HepG2 (cell line): ENCODE results near the gene FANCF. TPM values are rescaled to one million over a fixed set of nuclear protein-coding genes. Genes with fewer than 3 reads are reported as not detected.

Source experiments
- AKAP8 ChIP-seq: sonication (generic); formaldehyde crosslinking; IDR thresholded peaks from 2 replicates; pipeline ENCODE4 v1.5.1; 2020; ENCODE audit warnings: mild to moderate bottlenecking, missing genetic modification reagents
- ASH2L ChIP-seq: fragments of 300-600, 200-600 bp; sonication (generic); IDR thresholded peaks from 2 replicates; pipeline ENCODE4 v1.7.0; 2017; ENCODE audit warnings: low read depth, mild to moderate bottlenecking, moderate library complexity, mixed read lengths, low read length; ENCODE audit not compliant: insufficient read length
- HNRNPLL ChIP-seq: fragments of 200-400 bp; formaldehyde crosslinking; IDR thresholded peaks from 2 replicates; pipeline ENCODE4 v1.6.1; 2017; ENCODE audit warnings: mild to moderate bottlenecking, low read depth, low read length; ENCODE audit not compliant: poor library complexity, severe bottlenecking
- KDM2A ChIP-seq: sonication (generic); formaldehyde crosslinking; IDR thresholded peaks from 2 replicates; pipeline ENCODE4 v1.4.0; 2020; ENCODE audit warnings: low read depth, missing genetic modification reagents, borderline replicate concordance
- MAX ChIP-seq: IDR thresholded peaks from 2 replicates; pipeline ENCODE4 v1.6.1; 2012; ENCODE audit warnings: inconsistent platforms
- MED1 ChIP-seq: sonication (generic); formaldehyde crosslinking; IDR thresholded peaks from 2 replicates; pipeline ENCODE4 v1.4.0; 2020; ENCODE audit warnings: missing genetic modification reagents
- MEIS2 ChIP-seq: sonication (generic); formaldehyde crosslinking; IDR thresholded peaks from 2 replicates; pipeline ENCODE4 v1.9.0; 2021; ENCODE audit warnings: mild to moderate bottlenecking, missing genetic modification reagents
- MTA1 ChIP-seq: sonication (generic); formaldehyde crosslinking; IDR thresholded peaks from 2 replicates; pipeline ENCODE4 v1.4.0; 2020; ENCODE audit warnings: missing genetic modification reagents, mild to moderate bottlenecking, borderline replicate concordance
- NONO ChIP-seq, 2 experiments: fragments of 450-650 bp in 1 of 2; sonication (generic) in 1 of 2; formaldehyde crosslinking in 1 of 2; IDR thresholded peaks in 1 of 2; conservative IDR thresholded peaks in 1 of 2; 2 replicates each; pipeline versions ENCODE4 v1.6.1 to v1.8.0; 2017 to 2022; ENCODE audit warnings: mild to moderate bottlenecking in 1 of 2, missing genetic modification reagents in 1 of 2, moderate library complexity in 1 of 2
- ONECUT2 ChIP-seq: sonication (generic); formaldehyde crosslinking; IDR thresholded peaks from 2 replicates; pipeline ENCODE4 v1.4.0; 2020; ENCODE audit warnings: missing genetic modification reagents
- PAXIP1 ChIP-seq: sonication (generic); formaldehyde crosslinking; conservative IDR thresholded peaks from 2 replicates; pipeline ENCODE4 v1.4.0; 2020; ENCODE audit warnings: mild to moderate bottlenecking, missing genetic modification reagents, moderate library complexity
- POLR2A ChIP-seq, 2 experiments: IDR thresholded peaks; 2 replicates each; pipeline ENCODE4 v1.6.1; 2011; ENCODE audit warnings: low read depth in 2 of 2, low read length in 2 of 2, mild to moderate bottlenecking in 1 of 2, moderate library complexity in 1 of 2; ENCODE audit not compliant: insufficient read depth in 1 of 2
- SRSF1 ChIP-seq: fragments of 200-400 bp; formaldehyde crosslinking; optimal IDR thresholded peaks from 2 replicates; pipeline ENCODE3; 2017; ENCODE audit warnings: mild to moderate bottlenecking, low read depth, low read length, moderate library complexity
- TGIF2 ChIP-seq: IDR thresholded peaks from 2 replicates; pipeline ENCODE4 v1.6.1; 2016; ENCODE audit warnings: control low read depth, missing compliant biosample characterization
- ZKSCAN5 ChIP-seq: sonication (generic); formaldehyde crosslinking; IDR thresholded peaks from 2 replicates; pipeline ENCODE4 v1.5.1; 2020; ENCODE audit warnings: mild to moderate bottlenecking, missing genetic modification reagents
- ZNF205 ChIP-seq: IDR thresholded peaks from 2 replicates; pipeline ENCODE4 v1.6.1; 2018; ENCODE audit warnings: missing biosample characterization, missing genetic modification reagents
- ZNF552 ChIP-seq: sonication (generic); formaldehyde crosslinking; IDR thresholded peaks from 2 replicates; pipeline ENCODE4 v1.9.0; 2022; ENCODE audit warnings: missing genetic modification reagents, mild to moderate bottlenecking, borderline replicate concordance
- ZNF563 ChIP-seq: sonication (generic); formaldehyde crosslinking; IDR thresholded peaks from 2 replicates; pipeline ENCODE4 v1.8.0; 2022; ENCODE audit warnings: mild to moderate bottlenecking, moderate library complexity, missing genetic modification reagents
- ZNF577 ChIP-seq: sonication (generic); formaldehyde crosslinking; IDR thresholded peaks from 2 replicates; pipeline ENCODE4 v1.4.0; 2020; ENCODE audit warnings: mild to moderate bottlenecking, low read depth, missing genetic modification reagents, borderline replicate concordance
- ZNF883 ChIP-seq: sonication (generic); formaldehyde crosslinking; IDR thresholded peaks from 2 replicates; pipeline ENCODE4 v1.5.1; 2020; ENCODE audit warnings: mild to moderate bottlenecking, missing genetic modification reagents; ENCODE audit errors: not compliant biosample characterization
- ZSCAN21 ChIP-seq: sonication (generic); formaldehyde crosslinking; IDR thresholded peaks from 2 replicates; pipeline ENCODE4 v1.8.0; 2022; ENCODE audit warnings: mild to moderate bottlenecking, missing genetic modification reagents, moderate library complexity, borderline replicate concordance
- ZSCAN9 ChIP-seq: IDR thresholded peaks from 2 replicates; pipeline ENCODE4 v1.6.1; 2016; ENCODE audit warnings: borderline replicate concordance
- polyA plus RNA-seq, 8 experiments: library from polyadenylated mRNA; depleted of rRNA in 3 of 8; stranded (reverse) in 7 of 8; unstranded in 1 of 8; fragments of >200 nt; fragmentation: Illumina TruSeq in 4 of 8; extraction: Trizol in 4 of 8; gene quantifications; 2 replicates each; pipeline versions ENCODE4 v1.2.1 to v1.2.3, GENCODE V29; 2011 to 2016; ENCODE audit warnings: low read depth in 4 of 8, missing spikeins in 1 of 8, mixed read lengths in 1 of 8; ENCODE audit not compliant: insufficient read depth in 1 of 8
- total RNA-seq, 5 experiments: library from RNA; depleted of rRNA; stranded (reverse); fragments of >200 nt; fragmentation: Illumina TruSeq; extraction: Trizol; gene quantifications; 2 replicates each; pipeline ENCODE4 v1.2.3, GENCODE V29; 2016; ENCODE audit warnings: low read depth in 1 of 5
- TF ChIP-seq, protein P1 (sequence below): sonication (generic); formaldehyde crosslinking; IDR thresholded peaks from 2 replicates; pipeline ENCODE4 v1.4.0; 2020; ENCODE audit warnings: missing genetic modification reagents, borderline replicate concordance

FANCF gene
- total and polyA plus RNA-seq, 2 of the 13 experiments (the other 11 are each of a cell fraction or from before 2014, with no cell fraction given): 2.5 to 9.7 TPM

- TF ChIP-seq, protein P1, sequence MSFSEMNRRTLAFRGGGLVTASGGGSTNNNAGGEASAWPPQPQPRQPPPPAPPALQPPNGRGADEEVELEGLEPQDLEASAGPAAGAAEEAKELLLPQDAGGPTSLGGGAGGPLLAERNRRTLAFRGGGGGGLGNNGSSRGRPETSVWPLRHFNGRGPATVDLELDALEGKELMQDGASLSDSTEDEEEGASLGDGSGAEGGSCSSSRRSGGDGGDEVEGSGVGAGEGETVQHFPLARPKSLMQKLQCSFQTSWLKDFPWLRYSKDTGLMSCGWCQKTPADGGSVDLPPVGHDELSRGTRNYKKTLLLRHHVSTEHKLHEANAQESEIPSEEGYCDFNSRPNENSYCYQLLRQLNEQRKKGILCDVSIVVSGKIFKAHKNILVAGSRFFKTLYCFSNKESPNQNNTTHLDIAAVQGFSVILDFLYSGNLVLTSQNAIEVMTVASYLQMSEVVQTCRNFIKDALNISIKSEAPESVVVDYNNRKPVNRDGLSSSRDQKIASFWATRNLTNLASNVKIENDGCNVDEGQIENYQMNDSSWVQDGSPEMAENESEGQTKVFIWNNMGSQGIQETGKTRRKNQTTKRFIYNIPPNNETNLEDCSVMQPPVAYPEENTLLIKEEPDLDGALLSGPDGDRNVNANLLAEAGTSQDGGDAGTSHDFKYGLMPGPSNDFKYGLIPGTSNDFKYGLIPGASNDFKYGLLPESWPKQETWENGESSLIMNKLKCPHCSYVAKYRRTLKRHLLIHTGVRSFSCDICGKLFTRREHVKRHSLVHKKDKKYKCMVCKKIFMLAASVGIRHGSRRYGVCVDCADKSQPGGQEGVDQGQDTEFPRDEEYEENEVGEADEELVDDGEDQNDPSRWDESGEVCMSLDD (CRISPR knock-in tag): 0 out of 2 replicates have a peak, but pooled peaks have one; percentile 52
- TF ChIP-seq MED1 (CRISPR knock-in tag) (peak; percentile 35), POLR2A (IDR thresholded peaks at IDR 0.05; ENCODE audit: insufficient read depth in 1 of 2, low read depth in 2 of 2, low read length in 2 of 2) (peak; percentile 62 to 64; a peak in 3 of 4 replicates), MAX (peak; percentile 53; the same call in 1 of the 2 replicates), MTA1 (CRISPR knock-in tag) (peak; percentile 76; the same call in 1 of the 2 replicates), ONECUT2 (0 out of 2 replicates have a peak, but pooled peaks have one; percentile 19), ZNF563 (CRISPR knock-in tag) (0 out of 2 replicates have a peak, but pooled peaks have one; percentile 51), PAXIP1 (CRISPR knock-in tag) (no peak), ZSCAN21 (no peak), NONO (IDR thresholded peaks at IDR 0.05) (no peak), NONO (CRISPR knock-in tag; conservative IDR thresholded peaks at IDR 0.05) (0 out of 2 replicates have a peak, but pooled peaks have one; percentile 36), ZNF577 (CRISPR knock-in tag) (no peak), KDM2A (CRISPR knock-in tag) (peak; percentile 85; the same call in 1 of the 2 replicates), ZNF552 (CRISPR knock-in tag) (0 out of 2 replicates have a peak, but pooled peaks have one; percentile 21), AKAP8 (0 out of 2 replicates have a peak, but pooled peaks have one; percentile 28), HNRNPLL (peak; percentile 98), ZSCAN9 (CRISPR knock-in tag) (0 out of 2 replicates have a peak, but pooled peaks have one; percentile 34), MEIS2 (peak; percentile 2; the same call in 1 of the 2 replicates), ASH2L (peak; percentile 89), ZKSCAN5 (CRISPR knock-in tag) (no peak), TGIF2 (CRISPR knock-in tag) (no peak), ZNF883 (CRISPR knock-in tag) (no peak), SRSF1 (peak; percentile 86), ZNF205 (CRISPR knock-in tag) (0 out of 2 replicates have a peak, but pooled peaks have one; percentile 38)
These were observed 41.2 kb upstream of the FANCF start (continued) for GRCh38 chr11:22666688-22667439.
